K562 (cell line): ENCODE measurements around the gene RAB5A. TPM values are rescaled to one million over a fixed set of nuclear protein-coding genes. Genes with fewer than 3 reads are reported as not detected.

Source experiments
- COPS2 ChIP-seq: fragments of 450-650 bp; conservative IDR thresholded peaks from 2 replicates; pipeline ENCODE4 v1.6.1; 2016; ENCODE audit warnings: mild to moderate bottlenecking, moderate library complexity
- E2F6 ChIP-seq, 2 experiments: IDR thresholded peaks; 2 replicates each; pipeline ENCODE4 v1.6.1; 2011; ENCODE audit warnings: borderline replicate concordance in 1 of 2, control low read depth in 1 of 2, low read depth in 1 of 2, low read length in 1 of 2, mild to moderate bottlenecking in 1 of 2, mixed read lengths in 1 of 2, moderate library complexity in 1 of 2; ENCODE audit not compliant: insufficient read depth in 1 of 2, insufficient read length in 1 of 2, poor library complexity in 1 of 2, severe bottlenecking in 1 of 2; ENCODE audit errors: extremely low read depth in 1 of 2
- HNRNPUL1 ChIP-seq: fragments of 200-400 bp; formaldehyde crosslinking; IDR thresholded peaks from 2 replicates; pipeline ENCODE4 v1.6.1; 2017; ENCODE audit warnings: low read length
- RFX1 ChIP-seq: fragments of 450-650 bp; IDR thresholded peaks from 2 replicates; pipeline ENCODE4 v1.6.1; 2016; ENCODE audit warnings: mild to moderate bottlenecking, moderate library complexity
- SMAD1 ChIP-seq: fragments of 150-350 bp; IDR thresholded peaks from 2 replicates; pipeline ENCODE4 v1.6.1; 2014; ENCODE audit warnings: low read length, low read depth; ENCODE audit not compliant: partially characterized antibody
- SNRNP70 ChIP-seq: fragments of 200-400 bp; formaldehyde crosslinking; optimal IDR thresholded peaks from 2 replicates; pipeline ENCODE3; 2017; ENCODE audit warnings: low read depth, low read length
- TAF15 ChIP-seq: fragments of 200-400 bp; formaldehyde crosslinking; IDR thresholded peaks from 2 replicates; pipeline ENCODE4 v1.6.1; 2017; ENCODE audit warnings: mild to moderate bottlenecking, low read depth, low read length, moderate library complexity
- ZBTB40 ChIP-seq, 2 experiments: fragments of 450-650 bp in 1 of 2; sonication (generic) in 1 of 2; formaldehyde crosslinking in 1 of 2; IDR thresholded peaks; 2 replicates each; pipeline versions ENCODE4 v1.7.1 to v1.9.0; 2016 to 2022; ENCODE audit warnings: inconsistent platforms in 1 of 2, mild to moderate bottlenecking in 1 of 2, missing genetic modification reagents in 1 of 2
- ZNF23 ChIP-seq: fragments of 250-450 bp; sonication (Bioruptor Pico); IDR thresholded peaks from 2 replicates; pipeline ENCODE4 v1.4.0; 2020; ENCODE audit warnings: mild to moderate bottlenecking
- polyA plus RNA-seq, 8 experiments: library from polyadenylated mRNA; depleted of rRNA in 4 of 8; stranded (reverse) in 5 of 8; unstranded in 3 of 8; fragments of >200 nt; fragmentation: Nextera tagmentation in 2 of 8; fragmentation: Illumina TruSeq in 1 of 8; extraction: Ambion mirVana in 2 of 8; extraction: Trizol in 1 of 8; gene quantifications; 2 replicates each; pipeline versions ENCODE4 v1.2.1 to v1.2.3, GENCODE V29; 2011 to 2014; ENCODE audit warnings: inconsistent platforms in 1 of 8, missing spikeins in 1 of 8
- total RNA-seq, 7 experiments: library from RNA; depleted of rRNA in 6 of 7; stranded (reverse); fragments of >200 nt in 6 of 7; fragmentation: Illumina TruSeq in 2 of 7; extraction: Trizol in 2 of 7; gene quantifications; 2 replicates each; pipeline versions ENCODE4 v1.2.1 to v1.2.3, GENCODE V29; 2011 to 2021; ENCODE audit warnings: low replicate concordance in 1 of 7

The RAB5A gene
- total and polyA plus RNA-seq, 9 of the 15 experiments (the other 6 are each of a cell fraction or from before 2014, with no cell fraction given): 28.3 to 64.2 (median 49.0) TPM

GRCh38 chr3:19899264-19899663 lies 47.6 kb upstream of the RAB5A start (continued):
- TF ChIP-seq ZBTB40 (IDR thresholded peaks at IDR 0.05) (no peak), ZBTB40 (CRISPR knock-in tag; IDR thresholded peaks at IDR 0.05) (no peak), TAF15 (no peak), HNRNPUL1 (no peak), RFX1 (no peak), SMAD1 (no peak), E2F6 (IDR thresholded peaks at IDR 0.05; ENCODE audit: borderline replicate concordance in 1 of 2, extremely low read depth in 1 of 2, insufficient read depth in 1 of 2, insufficient read length in 1 of 2, low read depth in 1 of 2, low read length in 1 of 2, poor library complexity in 1 of 2, severe bottlenecking in 1 of 2) (no peak), COPS2 (no peak), SNRNP70 (no peak), ZNF23 (CRISPR knock-in tag) (no peak)
